T-cell (primary cell): ENCODE results near the gene PGLYRP2. TPM values are rescaled to one million over a fixed set of nuclear protein-coding genes. Genes with fewer than 3 reads are reported as not detected.

Experiments
- ATAC-seq, 4 experiments: fragments of 200-7000 bp in 3 of 4; fragments of 150-1000 bp in 1 of 4; cut with Tn5 transposase; replicated peaks in 1 of 4; 1 replicate in 3 of 4; 2 replicates in 1 of 4; pipeline ENCODE4 v1.10.0; 2021; ENCODE audit warnings: moderate library complexity in 3 of 4, mild to moderate bottlenecking in 2 of 4, moderate number of reproducible peaks in 1 of 4
- CTCF ChIA-PET, 2 donors: fragments of 300-600 bp; sonication (Branson Sonifier 250); formaldehyde crosslinking; loops; one replicate each; lab custom pipeline; 2022; ENCODE audit warnings: antibody characterized with exemption in 2 of 2; lab: Charles Lee
- POLR2A ChIA-PET, 2 donors: fragments of 300-600 bp; sonication (Branson Sonifier 250); formaldehyde crosslinking; loops; one replicate each; lab custom pipeline; 2022; ENCODE audit warnings: antibody characterized with exemption in 2 of 2; lab: Charles Lee
- DNase-seq, 35 experiments: peaks; one replicate each; pipeline versions ENCODE4 v3.0.0 to v3.0.0-alpha.2; 2013 to 2023
- H3K27ac ChIP-seq: one replicate; pipeline ENCODE4 v1.5.1; 2013; ENCODE audit warnings: low read length
- H3K27me3 ChIP-seq, 2 experiments: replicated peaks in 1 of 2; 1 replicate in 1 of 2; 2 replicates in 1 of 2; pipeline versions ENCODE4 v1.6.1 to v1.7.0; 2013; ENCODE audit warnings: low read length in 1 of 2, mixed read lengths in 1 of 2; ENCODE audit not compliant: control insufficient read depth in 2 of 2, insufficient read depth in 2 of 2; ENCODE audit errors: extremely low read depth in 1 of 2
- H3K36me3 ChIP-seq, 2 donors: 1 replicate in 1 of 2; 2 replicates in 1 of 2; pipeline versions ENCODE4 v1.6.1 to v1.7.0; 2013; ENCODE audit warnings: low read length in 1 of 2; ENCODE audit not compliant: control insufficient read depth in 2 of 2, insufficient read depth in 1 of 2; ENCODE audit errors: extremely low read depth in 1 of 2
- H3K4me1 ChIP-seq, 2 experiments: 1 replicate in 1 of 2; 2 replicates in 1 of 2; pipeline versions ENCODE4 v1.6.1 to v1.7.0; 2013; ENCODE audit warnings: low read length in 2 of 2, mixed read lengths in 1 of 2; ENCODE audit not compliant: insufficient read depth in 2 of 2, control insufficient read depth in 1 of 2; ENCODE audit errors: extremely low read depth in 1 of 2
- H3K4me3 ChIP-seq, 2 donors: 1 replicate in 1 of 2; 2 replicates in 1 of 2; pipeline versions ENCODE4 v1.5.1 to v1.7.0; 2013; ENCODE audit warnings: mild to moderate bottlenecking in 2 of 2, low read length in 1 of 2, moderate library complexity in 1 of 2; ENCODE audit not compliant: control insufficient read depth in 1 of 2; ENCODE audit errors: extremely low read depth in 1 of 2
- H3K9me3 ChIP-seq: 2 replicates; pipeline ENCODE4 v1.7.0; 2013
- H3K27ac Mint-ChIP-seq, 2 donors: one replicate each; pipeline ENCODE4 v1.8.0; 2020 to 2021; ENCODE audit warnings: mild to moderate bottlenecking in 2 of 2, mixed read lengths in 2 of 2
- H3K27me3 Mint-ChIP-seq, 2 donors: one replicate each; pipeline ENCODE4 v1.8.0; 2021 to 2022; ENCODE audit warnings: mixed read lengths in 2 of 2
- H3K36me3 Mint-ChIP-seq: one replicate; pipeline ENCODE4 v1.8.0; 2021; ENCODE audit warnings: mixed read lengths
- H3K4me1 Mint-ChIP-seq, 3 donors: one replicate each; pipeline ENCODE4 v1.8.0; 2020 to 2022; ENCODE audit warnings: mixed read lengths in 3 of 3, mild to moderate bottlenecking in 1 of 3
- H3K4me3 Mint-ChIP-seq, 3 donors: one replicate each; pipeline ENCODE4 v1.8.0; 2020 to 2022; ENCODE audit warnings: mild to moderate bottlenecking in 3 of 3, mixed read lengths in 3 of 3, moderate library complexity in 3 of 3
- H3K9me3 Mint-ChIP-seq, 3 donors: one replicate each; pipeline ENCODE4 v1.8.0; 2020 to 2022; ENCODE audit warnings: mixed read lengths in 3 of 3
- WGBS: methylation state at CpG from one replicate; pipeline ENCODE4 v1.1.5; 2013; ENCODE audit warnings: missing lambda C conversion rate; ENCODE audit not compliant: insufficient coverage; 5-methylcytosine and 5-hydroxymethylcytosine counted together
- total RNA-seq, 35 experiments: library from RNA in 6 of 35; stranded (reverse) in 6 of 35; fragments of 120-200 nt in 1 of 35; gene quantifications; one replicate each; pipeline versions ENCODE4 v1.2.1 to v1.2.4 and lab custom pipeline; 2013 to 2026

Gene PGLYRP2, protein sequence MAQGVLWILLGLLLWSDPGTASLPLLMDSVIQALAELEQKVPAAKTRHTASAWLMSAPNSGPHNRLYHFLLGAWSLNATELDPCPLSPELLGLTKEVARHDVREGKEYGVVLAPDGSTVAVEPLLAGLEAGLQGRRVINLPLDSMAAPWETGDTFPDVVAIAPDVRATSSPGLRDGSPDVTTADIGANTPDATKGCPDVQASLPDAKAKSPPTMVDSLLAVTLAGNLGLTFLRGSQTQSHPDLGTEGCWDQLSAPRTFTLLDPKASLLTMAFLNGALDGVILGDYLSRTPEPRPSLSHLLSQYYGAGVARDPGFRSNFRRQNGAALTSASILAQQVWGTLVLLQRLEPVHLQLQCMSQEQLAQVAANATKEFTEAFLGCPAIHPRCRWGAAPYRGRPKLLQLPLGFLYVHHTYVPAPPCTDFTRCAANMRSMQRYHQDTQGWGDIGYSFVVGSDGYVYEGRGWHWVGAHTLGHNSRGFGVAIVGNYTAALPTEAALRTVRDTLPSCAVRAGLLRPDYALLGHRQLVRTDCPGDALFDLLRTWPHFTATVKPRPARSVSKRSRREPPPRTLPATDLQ
- total RNA-seq (1 to 10 TPM in 1 of 5 donors, under 1 TPM in 4; 0.13 to 1.3 (median 0.72) TPM), total RNA-seq (lab: John Stamatoyannopoulos, UW) (0 to 5.0 (median 0.45) reads per million in 29 experiments)
- 0.15 TPM for total RNA-seq (2013)

DNA sequence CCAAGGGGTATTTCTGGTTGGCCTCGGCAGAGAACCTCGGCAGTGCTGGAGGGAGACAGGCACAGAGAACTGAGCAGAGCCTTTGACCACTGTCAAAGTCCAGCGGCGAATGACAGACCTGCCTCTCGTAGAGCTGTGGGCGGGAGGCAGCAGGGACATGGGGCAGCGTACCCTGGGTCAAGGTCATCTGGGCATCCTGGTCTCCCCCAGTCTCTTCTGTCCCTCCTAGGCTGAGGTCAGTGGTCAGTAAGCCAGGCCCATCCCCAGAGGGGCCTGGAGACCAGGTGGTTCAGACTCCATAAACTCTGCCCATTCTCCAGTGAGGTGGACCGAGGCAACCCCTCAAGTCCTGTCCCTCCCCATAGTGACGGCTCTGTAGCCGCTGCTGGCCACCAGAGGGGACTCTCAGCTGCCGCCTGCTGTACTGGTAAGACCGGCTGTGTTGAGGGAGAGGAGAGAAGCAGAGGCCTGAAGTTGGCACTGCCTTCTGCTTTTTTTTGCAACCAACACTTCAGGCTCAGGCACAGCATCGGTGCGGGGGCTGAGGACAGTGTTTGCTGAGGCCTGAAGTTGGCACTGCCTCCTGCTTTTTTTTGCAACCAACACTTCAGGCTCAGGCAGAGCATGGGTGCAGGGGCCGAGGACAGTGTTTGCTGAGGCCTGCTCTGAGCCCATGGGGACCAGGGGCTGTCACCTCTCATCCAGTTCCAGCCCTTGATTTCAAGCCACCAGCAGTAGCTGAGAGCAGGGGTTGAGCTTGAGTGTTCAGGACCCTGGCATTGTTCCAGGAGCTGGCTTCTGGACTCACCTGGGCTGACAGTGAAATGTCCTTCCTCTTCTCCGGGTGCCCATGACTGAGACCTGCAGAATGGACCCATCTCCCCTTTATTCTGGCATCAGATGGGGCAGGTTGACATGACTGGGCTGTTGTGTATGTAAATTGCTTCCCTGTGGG lies at the start of gene PGLYRP2:
PGLYRP2 (minus strand) TSS at position 111 of the 955 bp plus-strand sequence. CDS start 130 bp downstream, outside the sequence.
- POLR2A ChIA-PET = interaction anchor here in 1 of 2 donors (0.6 kb wide), 1 partner anchor 1356 kb away, joined by 3 read pairs; no protein-coding TSS in a partner anchor
- H3K27ac Mint-ChIP-seq = peak within 1 kb of the TSS; percentile 50 to 64
- H3K27ac ChIP-seq = no peak within 1 kb of the TSS
- no peaks in the 10 kb centered on the region for H3K36me3 Mint-ChIP-seq
- H3K27me3 Mint-ChIP-seq = no peaks in the 10 kb centered on the region
- H3K4me1 Mint-ChIP-seq = peaks cover 32 to 41% (median 38%) of the 10 kb centered on the region in 3 donors
- DNase-seq (peak in 3 of 35 experiments; percentile 12 to 23 (median 19)), ATAC-seq (peak; percentile 53 to 78 (median 55))
- H3K9me3 ChIP-seq = no peaks in the 10 kb centered on the region
- CTCF ChIA-PET = no interaction called here
- peak within 1 kb of the TSS in 1 of 3 donors; percentile 46 for H3K4me3 Mint-ChIP-seq
- H3K4me1 ChIP-seq = peaks cover 17 to 31% of the 10 kb centered on the region in 2 experiments
- no peaks in the 10 kb centered on the region for H3K9me3 Mint-ChIP-seq
- no peaks in the 10 kb centered on the region for H3K36me3 ChIP-seq
- WGBS = 90% methylated on average over 10 of the region's 16 CpGs
- H3K27me3 ChIP-seq = no peaks in the 10 kb centered on the region
- H3K4me3 ChIP-seq = no peak within 1 kb of the TSS

DNA sequence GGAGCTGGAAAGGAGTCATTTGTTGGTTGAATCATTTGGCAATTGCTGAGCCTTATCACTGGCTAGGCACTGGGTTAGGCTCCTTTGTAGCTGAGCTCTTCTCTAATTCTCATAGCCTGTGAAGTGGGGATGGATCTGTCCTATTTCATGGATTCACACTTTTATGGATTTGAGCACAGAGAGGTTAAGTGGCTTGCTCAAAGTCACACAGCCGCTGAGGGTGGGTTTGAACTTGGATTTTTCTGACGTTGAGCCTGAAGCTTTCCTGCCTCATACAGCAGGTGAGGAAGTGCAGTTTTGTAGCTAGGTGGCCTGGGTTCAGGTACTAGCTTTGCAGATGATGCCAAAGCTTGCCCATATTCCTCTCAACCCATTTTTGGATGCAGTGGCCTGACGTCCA lies 48.4 kb upstream of the PGLYRP2 start:
- Mint-ChIP-seq H3K27me3 (no peaks in the 10 kb centered on the region), H3K36me3 (peaks cover 6% of the 10 kb centered on the region), H3K4me3 (no peak overlapping the region), H3K9me3 (peaks cover 0 to 3% (median 0%) of the 10 kb centered on the region in 3 donors), H3K4me1 (peaks cover 2 to 11% (median 7%) of the 10 kb centered on the region in 3 donors), H3K27ac (no peak overlapping the region)
- ATAC-seq (no peak), DNase-seq (no peak)
- POLR2A ChIA-PET = interaction anchor here in 1 of 2 donors (0.6 kb wide), 1 partner anchor 61 kb away, joined by 3 read pairs; no protein-coding TSS in a partner anchor
- no peak overlapping the region for H3K27ac ChIP-seq
- peaks cover 0 to 3% of the 10 kb centered on the region in 2 experiments for H3K4me1 ChIP-seq
- no peak overlapping the region for H3K4me3 ChIP-seq
- H3K9me3 ChIP-seq = no peaks in the 10 kb centered on the region
- CTCF ChIA-PET = no interaction called here
- peaks cover 0 to 5% of the 10 kb centered on the region in 2 experiments for H3K27me3 ChIP-seq
- 56% methylated on average over 1 of the region's 3 CpGs for WGBS
- no peaks in the 10 kb centered on the region for H3K36me3 ChIP-seq

DNA sequence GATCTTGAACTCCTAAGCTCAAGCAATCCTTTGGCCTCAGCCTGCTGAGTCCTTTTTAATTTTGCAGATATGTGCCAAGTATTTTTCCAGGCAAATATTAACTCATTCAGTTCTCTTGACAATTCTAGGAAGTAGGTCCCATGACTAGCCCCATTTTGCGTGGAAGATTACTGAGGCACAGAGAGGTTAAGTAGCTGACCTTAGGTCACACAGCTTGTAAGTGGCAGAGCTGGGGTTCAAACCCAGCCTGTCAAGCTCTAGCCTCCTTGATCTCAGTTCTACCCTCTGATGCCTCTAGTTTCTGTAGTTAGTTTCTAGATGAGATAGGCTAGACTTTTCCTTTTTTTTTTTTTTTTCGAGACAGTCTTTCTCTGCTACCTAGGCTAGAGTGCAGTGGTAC lies 47.1 kb upstream of the PGLYRP2 start:
- WGBS = 86% methylated on average over 1 of the region's 2 CpGs
- H3K4me1 Mint-ChIP-seq = peaks cover 0 to 8% (median 0%) of the 10 kb centered on the region in 3 donors

DNA sequence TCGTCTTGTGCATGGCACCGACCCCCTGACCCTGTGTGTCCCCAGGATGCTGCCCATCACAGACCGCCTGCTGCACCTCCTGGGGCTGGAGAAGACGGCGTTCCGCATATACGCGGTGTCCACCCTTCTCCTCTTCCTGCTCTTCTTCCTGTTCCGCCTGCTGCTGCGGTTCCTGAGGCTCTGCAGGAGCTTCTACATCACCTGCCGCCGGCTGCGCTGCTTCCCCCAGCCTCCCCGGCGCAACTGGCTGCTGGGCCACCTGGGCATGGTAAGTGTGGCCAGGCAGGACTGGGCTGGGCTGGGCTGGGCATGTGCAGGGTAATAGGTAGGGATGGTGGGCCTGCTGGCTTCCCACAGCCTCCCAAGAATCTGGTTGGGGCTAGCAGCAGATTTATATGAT lies 46.0 kb upstream of the PGLYRP2 start:
- Mint-ChIP-seq H3K36me3 (peaks cover 4% of the 10 kb centered on the region), H3K27ac (peak overlapping the region in 1 of 2 donors; percentile 11), H3K4me3 (no peak overlapping the region), H3K27me3 (no peaks in the 10 kb centered on the region), H3K9me3 (peaks cover 0 to under 1% (median 0%) of the 10 kb centered on the region in 3 donors), H3K4me1 (peaks cover 0 to 8% (median 0%) of the 10 kb centered on the region in 3 donors)
- Histone ChIP-seq H3K9me3 (no peaks in the 10 kb centered on the region), H3K27ac (no peak overlapping the region), H3K27me3 (peaks cover 0 to 2% of the 10 kb centered on the region in 2 experiments), H3K4me3 (no peak overlapping the region), H3K36me3 (no peaks in the 10 kb centered on the region), H3K4me1 (peaks cover 0 to 3% of the 10 kb centered on the region in 2 experiments)
- ChIA-PET POLR2A (no interaction called here), CTCF (no interaction called here)
- 97% methylated on average over 10 of the region's 15 CpGs for WGBS
- DNase-seq = no peak
- no peak for ATAC-seq

More for the DNA sequence above, 47.1 kb upstream of the PGLYRP2 start:
- POLR2A ChIA-PET = interaction anchor here in 1 of 2 donors (0.6 kb wide), 2 partner anchors 20 to 218 kb away, joined by 3 read pairs; no protein-coding TSS in a partner anchor
- H3K27me3 Mint-ChIP-seq = no peaks in the 10 kb centered on the region
- ATAC-seq (no peak), DNase-seq (no peak)
- peaks cover 6% of the 10 kb centered on the region for H3K36me3 Mint-ChIP-seq
- no peaks in the 10 kb centered on the region for H3K9me3 ChIP-seq
- peaks cover 0 to 5% of the 10 kb centered on the region in 2 experiments for H3K27me3 ChIP-seq
- no peak overlapping the region for H3K27ac Mint-ChIP-seq
- H3K4me1 ChIP-seq = peaks cover 0 to 3% of the 10 kb centered on the region in 2 experiments
- no peak overlapping the region for H3K27ac ChIP-seq
- H3K4me3 ChIP-seq = no peak overlapping the region
- H3K4me3 Mint-ChIP-seq = no peak overlapping the region
- H3K9me3 Mint-ChIP-seq = peaks cover 0 to 3% (median 0%) of the 10 kb centered on the region in 3 donors
- no peaks in the 10 kb centered on the region for H3K36me3 ChIP-seq
- CTCF ChIA-PET = interaction anchor here in 1 of 2 donors (0.7 kb wide), 1 partner anchor 33 kb away, joined by 3 read pairs; no protein-coding TSS in a partner anchor

DNA sequence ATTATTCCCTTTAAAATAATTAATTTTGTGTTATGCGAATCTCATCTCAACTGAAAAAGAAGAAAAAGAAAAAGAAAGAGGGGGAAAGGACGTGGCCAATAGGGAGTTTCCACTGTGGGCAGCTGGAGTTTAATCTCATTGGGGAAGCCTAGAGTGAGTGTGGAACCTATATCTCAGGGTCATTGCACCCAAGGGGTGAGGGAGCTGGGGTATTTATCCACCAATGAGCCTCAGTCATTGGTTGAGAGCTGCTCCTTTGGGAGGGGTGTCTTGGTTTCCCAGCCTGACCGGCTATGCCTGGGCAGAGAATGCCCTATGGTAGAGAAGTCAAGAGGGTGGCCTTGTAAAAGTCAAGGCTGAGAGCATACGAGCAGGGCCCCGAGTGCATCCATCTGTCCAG lies 45.5 kb upstream of the PGLYRP2 start:
- ATAC-seq (no peak), DNase-seq (no peak)
- CTCF ChIA-PET = no interaction called here
- no peaks in the 10 kb centered on the region for H3K27me3 Mint-ChIP-seq
- H3K9me3 Mint-ChIP-seq = no peaks in the 10 kb centered on the region
- peaks cover 0 to 3% of the 10 kb centered on the region in 2 experiments for H3K4me1 ChIP-seq
- POLR2A ChIA-PET = no interaction called here
- H3K36me3 Mint-ChIP-seq = peaks cover 2% of the 10 kb centered on the region
- H3K9me3 ChIP-seq = no peaks in the 10 kb centered on the region
- no peaks in the 10 kb centered on the region for H3K36me3 ChIP-seq
- H3K27me3 ChIP-seq = peaks cover 0 to 2% of the 10 kb centered on the region in 2 experiments
- no peak overlapping the region for H3K27ac Mint-ChIP-seq
- H3K4me1 Mint-ChIP-seq = peaks cover 0 to 8% (median 0%) of the 10 kb centered on the region in 3 donors
- 72% methylated on average over 2 of the region's 5 CpGs for WGBS
- no peak overlapping the region for H3K27ac ChIP-seq
- no peak overlapping the region for H3K4me3 ChIP-seq
- H3K4me3 Mint-ChIP-seq = no peak overlapping the region
